ENCODE data around the gene SIGLECL1. TPM values are rescaled to one million over a fixed set of nuclear protein-coding genes. Genes with fewer than 3 reads are reported as not detected.

SIGLECL1 gene
- total and polyA plus RNA-seq, 2 donors from 2014 or later, result not detected

DNA sequence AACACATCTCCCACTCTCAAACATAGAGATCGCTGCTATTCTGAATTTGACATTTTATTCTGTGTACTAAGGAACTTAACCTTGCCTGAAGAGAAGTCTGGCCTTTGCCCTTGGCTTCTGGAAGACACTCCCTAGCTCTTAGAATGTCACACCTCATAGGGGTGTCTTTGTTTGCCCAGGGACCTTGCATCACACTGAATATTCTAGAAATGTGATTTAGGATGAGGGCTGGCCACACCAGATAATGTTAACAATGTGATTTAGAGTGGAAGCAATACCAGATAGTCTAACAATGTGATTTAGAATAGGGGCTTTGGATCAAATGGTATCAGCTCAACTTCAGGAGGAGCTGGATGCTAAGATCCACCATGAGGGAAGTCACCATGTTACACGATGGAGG lies 6.6 kb downstream of the SIGLECL1 start:
- Histone ChIP-seq H3K9ac (ENCODE audit: low read length in 3 of 3) (no peak overlapping the region), H3K27me3 (ENCODE audit: control insufficient read depth, insufficient read depth, low read length) (no peaks in the 10 kb centered on the region), H3K36me3 (ENCODE audit: control insufficient read depth in 2 of 3, insufficient read depth in 3 of 3, low read length in 3 of 3) (no peaks in the 10 kb centered on the region), H3K9me3 (ENCODE audit: control insufficient read depth in 2 of 3, insufficient read depth in 1 of 3, low read length in 3 of 3) (no peaks in the 10 kb centered on the region), H3K4me1 (ENCODE audit: control insufficient read depth in 2 of 3, insufficient read depth in 2 of 3, low read depth in 1 of 3, low read length in 3 of 3) (no peaks in the 10 kb centered on the region), H3K27ac (ENCODE audit: low read depth in 2 of 2, low read length in 2 of 2) (no peak overlapping the region), H3K4me3 (ENCODE audit: low read length in 3 of 3) (no peak overlapping the region)
- no peak for FAIRE-seq
- TF ChIP-seq, protein P1, sequence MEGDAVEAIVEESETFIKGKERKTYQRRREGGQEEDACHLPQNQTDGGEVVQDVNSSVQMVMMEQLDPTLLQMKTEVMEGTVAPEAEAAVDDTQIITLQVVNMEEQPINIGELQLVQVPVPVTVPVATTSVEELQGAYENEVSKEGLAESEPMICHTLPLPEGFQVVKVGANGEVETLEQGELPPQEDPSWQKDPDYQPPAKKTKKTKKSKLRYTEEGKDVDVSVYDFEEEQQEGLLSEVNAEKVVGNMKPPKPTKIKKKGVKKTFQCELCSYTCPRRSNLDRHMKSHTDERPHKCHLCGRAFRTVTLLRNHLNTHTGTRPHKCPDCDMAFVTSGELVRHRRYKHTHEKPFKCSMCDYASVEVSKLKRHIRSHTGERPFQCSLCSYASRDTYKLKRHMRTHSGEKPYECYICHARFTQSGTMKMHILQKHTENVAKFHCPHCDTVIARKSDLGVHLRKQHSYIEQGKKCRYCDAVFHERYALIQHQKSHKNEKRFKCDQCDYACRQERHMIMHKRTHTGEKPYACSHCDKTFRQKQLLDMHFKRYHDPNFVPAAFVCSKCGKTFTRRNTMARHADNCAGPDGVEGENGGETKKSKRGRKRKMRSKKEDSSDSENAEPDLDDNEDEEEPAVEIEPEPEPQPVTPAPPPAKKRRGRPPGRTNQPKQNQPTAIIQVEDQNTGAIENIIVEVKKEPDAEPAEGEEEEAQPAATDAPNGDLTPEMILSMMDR (IDR thresholded peaks at IDR 0.05; ENCODE audit: borderline replicate concordance, extremely low read depth, insufficient read depth), result no peak
- intact Hi-C loops (cut with DNase I), result no loop called here
- no peak for DNase-seq

GRCh38 chr19:51258165-51259160 lies 7.6 kb downstream of the SIGLECL1 start:
- no peak for FAIRE-seq

DNA sequence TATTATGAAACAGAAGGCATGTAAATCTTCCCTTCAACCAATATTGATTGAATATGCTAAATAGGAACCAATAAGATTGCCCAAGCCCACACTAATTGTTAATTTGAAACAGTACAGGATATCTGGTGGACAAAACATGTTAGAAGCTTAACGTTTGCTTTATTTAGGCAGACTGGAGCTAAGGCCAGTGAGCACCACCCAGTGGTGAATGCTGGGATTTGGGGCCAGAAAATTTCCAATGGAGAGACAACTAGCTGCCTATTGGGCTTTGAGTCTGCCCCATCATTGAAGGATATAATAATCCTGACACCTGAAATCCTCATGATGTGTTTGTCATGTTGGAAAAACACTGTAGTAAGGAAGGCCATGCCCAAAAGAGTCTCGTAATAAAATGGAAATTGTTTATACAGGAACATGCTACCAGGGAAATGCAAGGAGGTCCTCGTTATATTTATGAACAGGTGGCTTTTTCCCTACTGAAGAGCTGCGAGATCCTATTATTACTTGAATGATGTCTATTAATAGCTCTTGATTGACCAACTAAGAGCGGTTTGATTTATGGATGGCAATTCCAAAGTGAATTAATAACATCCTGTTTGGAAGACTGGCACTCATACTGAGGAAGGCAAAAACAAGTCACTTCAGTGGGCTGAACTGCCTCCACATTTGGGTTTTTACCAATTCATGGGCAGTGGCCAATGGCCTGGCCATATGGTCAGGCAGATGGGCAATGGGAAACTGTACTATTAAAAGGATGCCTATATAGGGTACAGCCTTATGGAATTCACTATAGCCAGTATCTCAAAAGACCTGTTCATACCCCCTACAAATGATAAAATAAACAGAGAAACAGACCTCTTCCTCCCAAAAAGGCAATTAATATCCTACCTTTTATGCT lies 8.7 kb downstream of the SIGLECL1 start:
- intact Hi-C loops (cut with DNase I), result no loop called here
- FAIRE-seq, result no peak
- H3K27me3 ChIP-seq (ENCODE audit: control insufficient read depth, insufficient read depth, low read length), result no peaks in the 10 kb centered on the region
- no peaks in the 10 kb centered on the region for H3K36me3 ChIP-seq (ENCODE audit: control insufficient read depth in 2 of 3, insufficient read depth in 3 of 3, low read length in 3 of 3)
- H3K4me3 ChIP-seq (ENCODE audit: low read length in 3 of 3), result no peak overlapping the region
- TF ChIP-seq, protein P1 (IDR thresholded peaks at IDR 0.05; ENCODE audit: borderline replicate concordance, extremely low read depth, insufficient read depth), result peak; percentile 45
- DNase-seq, result peak in 4 of 5 donors; percentile 41 to 73 (median 58)
- no peak overlapping the region for H3K27ac ChIP-seq (ENCODE audit: low read depth in 2 of 2, low read length in 2 of 2)
- H3K9me3 ChIP-seq (ENCODE audit: control insufficient read depth in 2 of 3, insufficient read depth in 1 of 3, low read length in 3 of 3), result no peaks in the 10 kb centered on the region
- H3K9ac ChIP-seq (ENCODE audit: low read length in 3 of 3), result no peak overlapping the region
- H3K4me1 ChIP-seq (ENCODE audit: control insufficient read depth in 2 of 3, insufficient read depth in 2 of 3, low read depth in 1 of 3, low read length in 3 of 3), result no peaks in the 10 kb centered on the region

More at GRCh38 chr19:51258165-51259160, 7.6 kb downstream of the SIGLECL1 start:
- Histone ChIP-seq H3K9me3 (ENCODE audit: control insufficient read depth in 2 of 3, insufficient read depth in 1 of 3, low read length in 3 of 3) (no peaks in the 10 kb centered on the region), H3K4me3 (ENCODE audit: low read length in 3 of 3) (no peak overlapping the region), H3K9ac (ENCODE audit: low read length in 3 of 3) (no peak overlapping the region), H3K4me1 (ENCODE audit: control insufficient read depth in 2 of 3, insufficient read depth in 2 of 3, low read depth in 1 of 3, low read length in 3 of 3) (no peaks in the 10 kb centered on the region), H3K27ac (ENCODE audit: low read depth in 2 of 2, low read length in 2 of 2) (no peak overlapping the region), H3K36me3 (ENCODE audit: control insufficient read depth in 2 of 3, insufficient read depth in 3 of 3, low read length in 3 of 3) (no peaks in the 10 kb centered on the region), H3K27me3 (ENCODE audit: control insufficient read depth, insufficient read depth, low read length) (no peaks in the 10 kb centered on the region)
- intact Hi-C loops (cut with DNase I), result no loop called here
- TF ChIP-seq, protein P1 (IDR thresholded peaks at IDR 0.05; ENCODE audit: borderline replicate concordance, extremely low read depth, insufficient read depth), result no peak
- no peak for DNase-seq
